ENCODE results near the gene LVRN. TPM values are rescaled to one million over a fixed set of nuclear protein-coding genes. Genes with fewer than 3 reads are reported as not detected.

The LVRN gene
- total RNA-seq, 1 experiment from 2014 or later = 0.09 TPM

DNA sequence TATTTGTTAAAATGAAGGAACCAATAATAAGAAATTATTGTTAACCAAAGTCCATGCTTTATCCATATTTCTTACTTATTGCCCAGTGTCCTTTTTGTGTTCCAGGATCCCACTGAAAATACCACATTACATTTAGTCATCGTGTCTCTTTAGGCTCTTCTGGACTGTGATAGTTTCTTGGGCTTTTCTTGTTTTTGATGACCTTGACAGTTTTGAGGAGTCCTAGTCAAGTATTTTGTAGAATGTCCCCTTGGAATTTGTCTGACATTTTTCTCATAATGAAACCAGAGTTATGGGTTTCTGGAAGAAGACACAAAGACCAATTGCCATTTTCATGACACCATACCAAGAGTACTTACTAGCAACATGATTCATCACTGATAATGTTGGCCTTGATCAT is 108.9 kb downstream of the LVRN start:
- Histone ChIP-seq H4K8ac (replicated peaks; ENCODE audit: insufficient read length, low read depth, low read length) (no peak overlapping the region), H3K9me3 (ENCODE audit: control insufficient read depth, low read depth, low read length) (no peaks in the 10 kb centered on the region), H2BK120ac (ENCODE audit: low read depth, low read length, poor library complexity, severe bottlenecking) (no peak overlapping the region), H3K79me1 (ENCODE audit: insufficient read depth, low read depth, low read length, poor library complexity, severe bottlenecking) (no peaks in the 10 kb centered on the region), H3K14ac (ENCODE audit: insufficient read depth, low read length) (no peak overlapping the region), H3K4ac (ENCODE audit: low read depth, low read length) (no peak overlapping the region), H3K4me2 (ENCODE audit: insufficient read depth, insufficient read length, low read length) (no peak overlapping the region), H2BK15ac (ENCODE audit: low read depth, low read length) (no peak overlapping the region), H3K18ac (ENCODE audit: insufficient read length, low read depth, low read length) (no peak overlapping the region), H4K20me1 (ENCODE audit: control insufficient read depth, insufficient read depth, insufficient read length) (no peaks in the 10 kb centered on the region), H2AK5ac (ENCODE audit: insufficient read length, low read length) (no peak overlapping the region), H3K79me2 (ENCODE audit: insufficient read depth, low read length) (no peaks in the 10 kb centered on the region), H4K5ac (ENCODE audit: insufficient read length, low read depth, low read length) (no peak overlapping the region), H2BK20ac (ENCODE audit: low read depth, low read length, poor library complexity, severe bottlenecking) (no peak overlapping the region), H3K27me3 (ENCODE audit: insufficient read depth, low read length) (no peaks in the 10 kb centered on the region), H3K27ac (ENCODE audit: insufficient read length, low read depth, low read length) (no peak overlapping the region), H3K4me1 (ENCODE audit: insufficient read depth, low read length) (peaks cover 2% of the 10 kb centered on the region; the same call in 1 of the 2 replicates), H3K23ac (ENCODE audit: insufficient read length, low read depth, low read length) (no peak overlapping the region), H3K56ac (ENCODE audit: insufficient read length, low read depth, low read length) (no peak overlapping the region), H3K23me2 (ENCODE audit: insufficient read length, low read depth, low read length, poor library complexity, severe bottlenecking) (no peaks in the 10 kb centered on the region), H3K9ac (ENCODE audit: extremely low read depth, insufficient read length, low read length) (no peak overlapping the region), H3T11ph (ENCODE audit: low read length) (no peak overlapping the region), H2BK5ac (ENCODE audit: insufficient read length, low read length) (no peak overlapping the region), H4K91ac (ENCODE audit: insufficient read length, low read depth, low read length) (no peak overlapping the region), H2BK12ac (ENCODE audit: insufficient read length, low read depth, low read length) (no peak overlapping the region), H2AFZ (ENCODE audit: low read length) (no peak overlapping the region)
- no peak overlapping the region for H3K27ac Mint-ChIP-seq
- no CpG with 5 or more reads among the region's 1 CpG for WGBS (ENCODE audit: extremely low coverage, insufficient read length, low lambda C conversion rate)
- peaks cover 2% of the 10 kb centered on the region for H3K27me3 Mint-ChIP-seq (ENCODE audit: low read depth)
- DNase-seq = no peak
- no peaks in the 10 kb centered on the region for H3K36me3 Mint-ChIP-seq (ENCODE audit: insufficient read depth in 1 of 3, low read depth in 3 of 3)
- TF ChIP-seq, protein P1, sequence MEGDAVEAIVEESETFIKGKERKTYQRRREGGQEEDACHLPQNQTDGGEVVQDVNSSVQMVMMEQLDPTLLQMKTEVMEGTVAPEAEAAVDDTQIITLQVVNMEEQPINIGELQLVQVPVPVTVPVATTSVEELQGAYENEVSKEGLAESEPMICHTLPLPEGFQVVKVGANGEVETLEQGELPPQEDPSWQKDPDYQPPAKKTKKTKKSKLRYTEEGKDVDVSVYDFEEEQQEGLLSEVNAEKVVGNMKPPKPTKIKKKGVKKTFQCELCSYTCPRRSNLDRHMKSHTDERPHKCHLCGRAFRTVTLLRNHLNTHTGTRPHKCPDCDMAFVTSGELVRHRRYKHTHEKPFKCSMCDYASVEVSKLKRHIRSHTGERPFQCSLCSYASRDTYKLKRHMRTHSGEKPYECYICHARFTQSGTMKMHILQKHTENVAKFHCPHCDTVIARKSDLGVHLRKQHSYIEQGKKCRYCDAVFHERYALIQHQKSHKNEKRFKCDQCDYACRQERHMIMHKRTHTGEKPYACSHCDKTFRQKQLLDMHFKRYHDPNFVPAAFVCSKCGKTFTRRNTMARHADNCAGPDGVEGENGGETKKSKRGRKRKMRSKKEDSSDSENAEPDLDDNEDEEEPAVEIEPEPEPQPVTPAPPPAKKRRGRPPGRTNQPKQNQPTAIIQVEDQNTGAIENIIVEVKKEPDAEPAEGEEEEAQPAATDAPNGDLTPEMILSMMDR (conservative IDR thresholded peaks at IDR 0.05) = no peak
- H3K4me3 Mint-ChIP-seq = no peak overlapping the region
- H3K4me1 Mint-ChIP-seq = peaks cover 0 to 7% of the 10 kb centered on the region in 2 experiments; a peak in 2 of 4 replicates
- H3K9me3 Mint-ChIP-seq = no peaks in the 10 kb centered on the region

Data from H9 (cell line).